ENCODE data around the gene PTH2.

Gene PTH2

DNA sequence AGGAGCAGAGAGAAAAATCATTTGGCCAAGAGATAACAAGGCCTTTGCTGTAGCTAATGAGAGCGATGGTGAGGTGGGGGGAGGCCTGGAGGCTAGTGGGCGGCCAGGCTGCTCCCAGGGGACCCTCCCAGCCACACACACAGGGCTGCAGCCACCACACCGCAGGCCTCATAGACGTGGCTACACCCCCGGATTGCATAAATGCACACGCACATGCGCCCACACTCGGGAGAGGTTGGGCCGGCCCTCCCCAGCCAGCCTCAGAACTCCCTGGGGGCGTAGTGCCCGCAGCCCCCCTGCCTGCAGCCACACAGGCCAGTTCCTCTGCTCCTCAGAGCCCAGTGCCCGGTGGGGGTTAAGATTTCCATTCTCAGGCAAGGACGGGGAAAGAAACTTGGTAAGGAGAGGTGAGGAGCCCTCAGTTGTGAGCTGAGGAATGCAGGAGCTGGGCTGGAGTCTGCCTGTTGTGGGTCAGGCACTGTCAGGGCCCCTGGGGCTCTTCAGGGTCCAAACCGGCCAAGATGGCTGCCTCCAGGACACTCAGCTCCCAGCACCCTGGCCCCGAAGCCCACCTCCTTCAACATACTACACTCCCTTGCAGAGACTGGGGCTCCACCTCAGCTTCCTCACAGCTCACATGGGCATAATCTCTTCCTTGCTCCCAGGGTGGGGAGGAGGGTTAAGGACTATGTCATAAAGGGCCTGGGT is 8.0 kb downstream of the PTH2 start:
- in situ Hi-C loops (cut with MboI; ENCODE audit: low sequenced_read_pairs) = no loop called here

DNA sequence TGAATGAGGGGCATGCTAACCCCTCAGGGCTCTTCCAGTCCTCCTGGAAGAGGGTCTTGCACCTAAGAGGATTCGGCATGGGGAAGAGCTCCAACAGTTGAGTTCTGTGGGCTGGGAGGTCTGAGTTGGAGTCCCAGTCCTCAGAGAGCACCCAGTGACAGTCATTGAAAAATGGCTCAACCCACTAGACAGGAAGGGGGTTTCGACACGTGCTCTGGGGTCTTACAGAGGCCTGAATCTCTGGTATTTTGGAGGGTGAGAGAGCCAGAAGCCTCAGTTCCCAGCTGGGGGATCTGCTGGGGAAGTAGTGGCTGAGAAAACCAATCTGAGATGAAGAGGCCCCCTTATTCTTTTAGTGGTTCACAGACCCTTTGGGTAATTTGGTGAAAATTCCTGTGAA is 9.0 kb downstream of the PTH2 start:
- in situ Hi-C loops (cut with MboI; ENCODE audit: low sequenced_read_pairs) = no loop called here

DNA sequence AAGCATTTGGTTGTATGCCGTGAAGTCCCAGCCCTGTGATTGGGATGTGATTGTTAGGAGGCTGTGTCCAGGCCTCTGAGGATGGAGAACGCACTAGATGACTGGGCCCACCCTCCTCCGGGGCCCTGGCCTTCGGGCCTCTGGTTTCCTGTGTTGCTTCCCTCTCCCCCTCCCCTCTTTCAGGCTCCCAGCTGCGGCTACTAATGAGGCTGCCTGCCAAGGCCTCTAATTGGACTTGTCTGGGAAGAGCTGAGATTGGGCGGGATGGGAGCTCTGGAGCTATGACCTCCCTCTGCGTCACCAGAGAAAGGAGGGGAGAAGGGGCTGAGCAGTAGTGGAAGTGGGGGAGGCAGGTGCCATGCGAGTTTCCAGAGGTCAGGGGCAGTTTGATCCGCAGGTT is 9.9 kb downstream of the PTH2 start:
- in situ Hi-C loops (cut with MboI; ENCODE audit: low sequenced_read_pairs) = no loop called here

DNA sequence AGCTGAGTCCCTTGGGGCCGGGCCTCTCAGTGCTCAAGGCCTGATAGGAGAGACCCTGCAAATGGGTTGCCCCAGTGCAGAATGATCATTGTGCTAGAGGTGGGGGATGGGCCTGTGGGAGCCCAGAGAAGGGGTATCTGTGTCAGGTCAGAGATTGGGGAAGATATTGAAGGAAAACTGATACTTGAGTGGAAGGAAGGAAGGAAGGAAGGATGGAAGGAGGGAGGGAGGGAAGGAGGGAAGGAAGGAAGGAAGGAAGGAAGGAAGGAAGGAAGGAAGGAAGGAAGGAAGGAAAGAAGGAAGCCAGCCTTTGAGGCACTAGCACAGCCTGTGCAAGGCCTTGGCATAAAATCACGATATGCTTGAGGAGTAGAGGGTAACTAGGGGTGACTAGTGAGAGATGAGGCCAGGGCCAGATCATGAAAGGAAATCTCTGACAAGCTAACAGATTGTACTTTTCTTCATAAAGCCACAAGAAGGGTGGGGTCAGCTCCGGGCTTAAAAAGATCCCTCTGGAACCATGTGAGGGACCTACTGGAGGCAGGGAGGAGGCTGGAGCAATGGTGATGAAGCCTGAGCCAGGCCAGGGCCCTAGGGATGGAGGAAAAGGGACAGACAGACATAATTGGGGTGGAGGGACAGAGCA is 11.4 kb downstream of the PTH2 start:
- in situ Hi-C loops (cut with MboI; ENCODE audit: low sequenced_read_pairs) = no loop called here

DNA sequence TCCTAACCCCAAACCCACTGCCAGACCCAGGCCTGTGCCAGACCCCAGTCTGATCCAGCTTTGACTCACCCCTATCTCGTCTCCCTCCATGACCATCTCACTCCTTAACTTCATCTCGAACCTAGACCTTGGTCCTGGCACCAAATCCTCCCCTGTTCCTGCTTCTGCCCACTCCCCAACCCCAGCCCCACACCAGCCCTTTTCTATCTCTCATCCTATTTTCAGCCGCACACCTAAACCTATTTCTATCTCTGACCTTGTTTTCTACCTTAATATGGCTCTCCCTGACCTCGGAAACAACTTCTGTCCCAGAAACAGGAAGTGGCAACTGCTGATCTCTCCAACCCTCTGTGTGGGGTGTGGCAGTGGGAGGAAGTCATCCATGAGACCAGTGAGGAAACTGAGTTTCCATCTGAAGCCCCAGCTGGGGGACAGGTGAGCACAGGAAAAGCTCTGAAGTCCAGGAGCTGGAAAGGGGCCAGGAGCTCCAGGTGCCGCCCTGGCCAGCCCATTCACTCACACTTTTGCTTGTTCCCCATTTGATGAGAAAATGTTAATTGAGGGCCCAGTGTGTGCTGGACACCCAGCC is 13.7 kb downstream of the PTH2 start:
- in situ Hi-C loops (cut with MboI; ENCODE audit: low sequenced_read_pairs) = no loop called here

DNA sequence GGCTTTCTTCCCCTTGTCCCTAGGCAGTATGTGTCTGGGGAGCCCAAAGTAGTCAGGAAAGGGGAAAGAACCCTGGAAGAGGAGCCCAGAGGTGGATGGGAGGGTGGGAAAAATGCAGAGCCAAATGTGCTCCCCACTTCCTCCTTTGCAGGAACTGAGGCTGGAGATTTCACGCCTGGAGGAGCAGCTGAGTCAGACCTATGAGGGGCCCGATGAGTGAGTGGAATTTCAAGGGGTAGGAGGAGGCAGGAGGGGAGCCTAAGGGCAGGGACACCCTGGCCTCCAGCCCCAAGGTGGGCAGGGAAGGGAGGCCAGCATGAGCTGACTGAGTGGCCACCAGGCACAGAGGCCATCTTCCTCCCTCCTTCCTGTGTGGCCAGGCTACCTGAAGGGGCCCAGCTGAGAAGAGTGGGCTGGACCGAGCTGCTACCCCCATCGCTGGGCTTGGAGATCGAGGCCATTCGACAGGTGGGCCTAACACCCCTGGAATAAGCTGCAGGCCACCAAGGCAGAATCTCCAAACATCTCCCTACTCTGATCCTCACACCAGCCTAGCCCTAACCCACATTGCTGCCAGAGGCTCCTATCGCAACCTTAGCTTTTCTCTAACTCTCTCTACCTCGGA is 14.3 kb downstream of the PTH2 start:
- in situ Hi-C loops (cut with MboI; ENCODE audit: low sequenced_read_pairs) = no loop called here

DNA sequence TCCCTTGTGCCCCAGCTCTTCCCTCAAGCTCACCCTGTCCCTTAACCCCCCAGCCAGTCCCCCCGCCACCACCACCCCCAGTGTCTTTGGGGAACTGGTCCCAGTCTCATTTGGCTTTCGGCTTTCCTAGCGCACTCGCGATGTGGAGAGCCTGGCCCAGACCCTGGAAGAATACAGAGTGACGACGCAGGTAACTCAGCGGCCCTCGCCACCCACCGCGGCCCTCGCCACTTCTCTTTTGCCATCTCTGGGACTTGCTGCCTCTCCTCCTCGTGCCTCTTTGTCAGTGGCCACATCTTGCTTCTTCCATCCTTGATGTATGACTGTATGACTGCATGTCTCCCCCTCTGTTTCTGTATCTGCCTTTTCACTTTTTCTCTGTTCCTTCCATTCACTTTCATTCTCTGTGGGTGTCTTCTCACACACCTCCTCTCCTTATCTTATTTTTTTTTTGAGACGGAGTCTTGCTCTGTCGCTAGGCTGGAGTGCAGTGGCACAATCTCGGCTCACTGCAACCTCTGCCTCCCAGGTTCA is 15.7 kb downstream of the PTH2 start:
- in situ Hi-C loops (cut with MboI; ENCODE audit: low sequenced_read_pairs) = no loop called here

DNA sequence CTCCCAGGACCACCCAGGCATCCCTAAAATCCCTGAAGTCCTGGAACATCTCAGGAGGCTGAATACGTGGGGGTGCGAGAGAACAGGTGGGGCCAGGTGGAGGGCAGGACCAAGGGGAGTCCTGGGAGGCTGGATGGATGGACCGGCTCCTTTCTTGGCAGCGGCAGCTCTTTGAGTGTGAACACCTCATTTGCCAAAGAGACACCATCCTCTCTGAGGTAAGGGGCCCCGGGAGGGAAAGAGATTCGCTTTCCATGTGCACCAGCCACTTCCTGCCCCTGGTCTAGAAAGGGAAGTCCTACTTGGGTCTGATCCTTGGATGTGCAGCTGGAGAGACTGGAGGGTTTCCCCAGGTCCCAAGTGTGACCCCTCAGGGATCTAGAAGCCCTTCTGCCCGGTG is 16.2 kb downstream of the PTH2 start:
- in situ Hi-C loops (cut with MboI; ENCODE audit: low sequenced_read_pairs) = no loop called here

DNA sequence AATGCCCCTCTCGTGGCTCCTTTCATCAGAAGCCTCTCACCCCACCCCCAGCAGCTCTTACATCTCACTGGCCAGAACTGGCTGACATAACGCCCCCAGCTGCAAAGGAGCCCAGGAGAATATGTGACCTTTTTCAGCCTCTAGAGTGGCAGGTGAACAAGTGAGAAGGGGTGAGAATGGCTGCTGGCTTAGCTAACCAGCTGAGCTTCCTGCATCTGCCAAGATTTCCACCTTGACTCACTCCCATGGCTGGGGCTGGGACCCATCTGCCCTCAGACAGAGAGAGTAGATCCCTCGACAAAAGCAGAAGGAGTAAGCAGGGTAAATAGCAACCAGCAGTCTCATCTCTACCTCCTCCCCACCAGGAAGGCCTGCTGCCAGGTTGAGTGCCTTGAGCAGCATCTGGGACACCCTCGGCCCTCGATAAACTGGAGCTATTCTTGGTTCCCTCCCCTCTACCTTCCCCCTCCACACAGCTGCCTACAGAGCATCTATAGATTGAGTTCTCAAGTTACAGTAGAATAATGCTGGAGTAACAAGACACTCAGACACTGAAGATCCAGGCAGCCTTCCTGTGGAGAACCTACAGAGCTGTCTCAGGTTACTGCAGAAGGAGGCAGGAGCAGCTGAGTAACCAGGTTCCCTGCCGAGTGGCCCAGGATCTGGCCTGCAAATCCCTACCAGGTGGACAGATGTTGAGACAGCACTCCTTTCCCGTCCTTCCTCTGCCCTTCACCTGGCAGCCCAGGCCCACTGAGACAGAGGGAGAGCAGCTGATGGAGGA is 19.6 kb downstream of the PTH2 start:
- in situ Hi-C loops (cut with MboI; ENCODE audit: low sequenced_read_pairs) = no loop called here

DNA sequence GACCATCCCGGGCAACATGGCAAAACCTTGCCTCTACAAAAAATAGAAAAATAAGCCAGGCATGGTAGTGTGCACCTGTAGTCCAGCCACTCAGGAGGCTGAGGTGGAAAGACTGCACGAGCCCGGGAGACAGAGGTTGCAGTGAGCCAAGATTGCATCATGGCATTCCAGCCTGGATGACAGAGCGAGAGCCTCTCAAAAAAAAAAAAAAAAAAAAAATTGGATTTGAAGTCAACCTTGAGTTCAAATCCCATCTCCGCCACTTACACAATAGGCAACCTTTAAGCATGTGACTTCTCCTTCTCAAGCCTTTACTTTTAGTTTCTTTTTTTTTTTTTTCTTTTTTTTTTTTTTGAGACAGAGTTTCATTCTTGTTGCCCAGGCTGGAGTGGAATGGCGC is 23.2 kb downstream of the PTH2 start:
- in situ Hi-C loops (cut with MboI; ENCODE audit: low sequenced_read_pairs) = no loop called here

DNA sequence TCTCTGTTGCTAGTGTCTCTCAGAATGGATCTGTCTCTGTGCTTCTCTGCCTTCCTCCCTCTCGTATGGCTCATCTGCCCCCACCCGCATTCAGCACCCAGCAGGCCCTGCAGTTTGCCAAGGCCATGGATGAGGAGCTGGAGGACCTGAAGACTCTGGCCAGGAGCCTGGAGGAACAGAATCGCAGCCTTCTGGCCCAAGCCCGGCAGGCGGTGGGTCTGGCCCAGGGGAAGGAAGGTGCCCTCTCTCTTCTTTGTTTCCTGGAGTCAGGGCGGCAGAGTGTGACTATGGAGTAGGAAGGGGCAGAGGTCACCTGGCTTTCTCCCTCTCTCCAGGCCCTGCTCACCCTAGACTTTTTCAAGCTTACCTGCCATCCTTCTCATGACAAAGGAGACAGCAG is 24.3 kb downstream of the PTH2 start:
- in situ Hi-C loops (cut with MboI; ENCODE audit: low sequenced_read_pairs) = no loop called here

DNA sequence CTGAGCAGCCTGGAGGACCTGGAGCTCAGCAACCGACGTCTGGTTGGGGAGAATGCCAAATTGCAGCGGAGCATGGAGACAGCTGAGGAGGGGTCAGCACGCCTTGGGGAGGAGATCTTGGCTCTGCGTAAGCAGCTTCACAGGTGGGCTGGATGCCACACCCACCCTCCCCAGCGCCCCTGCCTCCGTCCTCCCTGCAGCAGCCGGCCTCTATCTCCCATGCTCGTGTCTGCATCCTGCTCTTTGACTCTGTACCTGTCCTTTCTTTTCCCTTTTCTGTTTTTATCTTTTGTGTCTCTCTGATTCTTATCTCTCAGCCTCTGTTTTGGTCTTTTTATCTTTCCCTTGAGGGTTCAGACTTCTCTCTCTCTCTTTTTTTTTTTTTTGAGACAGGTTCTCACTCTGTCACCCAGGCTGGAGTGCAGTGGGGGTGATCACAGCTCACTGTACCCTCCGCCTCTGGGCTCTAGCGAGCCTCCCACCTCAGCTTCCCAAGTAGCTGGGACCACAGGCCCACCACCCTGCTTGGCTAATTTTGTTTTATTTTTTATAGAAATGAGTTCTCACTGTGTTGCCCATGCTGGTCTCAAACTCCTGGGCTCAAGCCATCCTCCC is 25.1 kb downstream of the PTH2 start:
- in situ Hi-C loops (cut with MboI; ENCODE audit: low sequenced_read_pairs) = no loop called here

DNA sequence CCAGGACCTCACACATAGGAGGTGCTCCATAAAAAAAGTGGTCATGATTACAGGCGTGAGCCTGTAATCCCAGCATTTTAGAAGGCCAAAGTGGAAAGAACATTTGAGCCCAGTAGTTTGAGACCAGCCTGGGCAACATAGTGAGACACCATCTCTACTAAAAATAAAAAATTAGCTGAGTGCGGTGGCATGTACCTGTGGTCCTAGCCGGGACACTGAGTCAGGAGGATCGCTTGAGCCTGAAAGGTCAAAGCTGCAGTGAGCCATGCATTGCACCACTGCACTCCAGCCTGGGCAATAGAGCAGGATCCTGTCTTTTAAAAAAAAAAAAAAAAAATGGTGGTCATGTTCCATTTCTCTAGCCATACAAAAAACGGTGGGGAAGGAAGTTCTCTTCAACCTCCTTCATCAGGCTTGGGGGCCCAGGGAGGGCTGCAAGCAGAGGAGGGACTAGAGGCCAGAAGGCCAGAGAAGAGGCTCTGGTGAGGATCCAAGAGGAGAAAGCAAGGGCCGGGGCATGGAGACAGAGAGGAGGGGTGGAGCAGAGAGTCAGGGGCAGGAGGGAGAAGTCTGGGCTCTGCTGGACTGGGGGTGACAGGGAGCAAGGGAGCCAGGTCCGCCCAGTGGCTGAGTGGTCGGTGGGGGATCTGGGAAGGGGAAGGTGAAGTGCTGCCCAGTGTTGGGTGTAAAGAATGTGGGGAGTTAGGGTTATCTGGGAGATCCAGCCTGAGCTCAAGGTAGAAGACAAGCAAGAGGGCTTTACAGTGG is 26.3 kb downstream of the PTH2 start:
- in situ Hi-C loops (cut with MboI; ENCODE audit: low sequenced_read_pairs) = no loop called here

DNA sequence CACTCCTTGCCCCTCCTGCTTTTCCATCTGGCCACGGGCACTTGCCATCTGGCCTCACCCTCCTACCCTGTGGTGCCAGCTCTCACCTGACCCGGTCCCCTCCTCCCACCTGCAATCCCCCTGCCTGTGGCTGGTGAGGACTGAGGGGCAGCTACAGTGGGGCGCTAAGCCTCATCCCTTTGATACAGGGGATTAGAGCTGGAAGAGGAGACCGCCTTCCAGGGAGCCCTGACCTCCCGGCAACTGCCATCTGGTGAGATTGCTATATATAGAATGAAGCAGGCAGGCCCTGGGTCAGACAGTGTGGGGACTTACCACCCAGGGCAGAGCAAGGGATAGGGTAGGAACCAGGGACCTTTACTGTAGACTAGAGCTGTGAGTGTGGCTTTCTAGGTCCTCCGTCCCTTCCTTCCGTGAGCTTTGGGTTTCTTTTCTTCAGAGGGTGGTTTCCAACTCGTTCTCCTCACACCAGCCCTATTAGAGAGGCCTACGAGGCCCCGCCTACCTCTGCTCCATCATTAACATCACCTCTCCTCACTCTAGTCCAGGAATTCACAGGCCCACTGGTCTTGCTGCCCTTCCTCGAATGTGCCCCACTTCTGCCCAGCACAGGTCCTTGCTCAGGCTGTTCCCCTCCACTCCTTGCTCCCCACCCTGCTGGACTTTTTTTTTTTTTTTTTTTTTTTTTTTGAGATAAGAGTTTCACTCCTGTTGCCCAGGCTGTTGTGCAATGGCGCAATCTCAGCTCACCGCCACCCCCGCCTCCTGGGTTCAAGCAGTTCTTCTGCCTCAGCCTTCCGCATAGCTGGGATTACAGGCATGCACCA is 27.4 kb downstream of the PTH2 start:
- in situ Hi-C loops (cut with MboI; ENCODE audit: low sequenced_read_pairs) = no loop called here

DNA sequence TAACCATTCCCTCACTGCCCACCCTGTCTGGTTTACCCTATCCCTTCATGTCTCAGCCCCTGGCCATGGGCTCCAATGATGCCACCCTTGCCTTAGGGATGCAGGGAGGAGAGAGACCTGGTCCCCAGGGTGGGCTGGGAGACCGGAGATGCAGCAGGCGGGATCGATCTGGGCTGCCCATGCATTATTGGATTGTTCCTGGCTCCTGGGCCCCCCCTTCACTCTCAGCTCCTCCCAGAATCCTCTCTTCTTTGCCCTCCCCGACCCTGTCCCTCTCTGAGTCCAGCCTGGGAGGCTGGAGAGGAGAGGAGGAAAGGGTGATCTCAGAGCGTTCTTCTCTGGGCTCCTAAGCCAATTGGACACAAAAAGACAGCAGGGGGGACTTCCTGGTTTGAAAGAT is 29.4 kb downstream of the PTH2 start:
- in situ Hi-C loops (cut with MboI; ENCODE audit: low sequenced_read_pairs) = no loop called here

DNA sequence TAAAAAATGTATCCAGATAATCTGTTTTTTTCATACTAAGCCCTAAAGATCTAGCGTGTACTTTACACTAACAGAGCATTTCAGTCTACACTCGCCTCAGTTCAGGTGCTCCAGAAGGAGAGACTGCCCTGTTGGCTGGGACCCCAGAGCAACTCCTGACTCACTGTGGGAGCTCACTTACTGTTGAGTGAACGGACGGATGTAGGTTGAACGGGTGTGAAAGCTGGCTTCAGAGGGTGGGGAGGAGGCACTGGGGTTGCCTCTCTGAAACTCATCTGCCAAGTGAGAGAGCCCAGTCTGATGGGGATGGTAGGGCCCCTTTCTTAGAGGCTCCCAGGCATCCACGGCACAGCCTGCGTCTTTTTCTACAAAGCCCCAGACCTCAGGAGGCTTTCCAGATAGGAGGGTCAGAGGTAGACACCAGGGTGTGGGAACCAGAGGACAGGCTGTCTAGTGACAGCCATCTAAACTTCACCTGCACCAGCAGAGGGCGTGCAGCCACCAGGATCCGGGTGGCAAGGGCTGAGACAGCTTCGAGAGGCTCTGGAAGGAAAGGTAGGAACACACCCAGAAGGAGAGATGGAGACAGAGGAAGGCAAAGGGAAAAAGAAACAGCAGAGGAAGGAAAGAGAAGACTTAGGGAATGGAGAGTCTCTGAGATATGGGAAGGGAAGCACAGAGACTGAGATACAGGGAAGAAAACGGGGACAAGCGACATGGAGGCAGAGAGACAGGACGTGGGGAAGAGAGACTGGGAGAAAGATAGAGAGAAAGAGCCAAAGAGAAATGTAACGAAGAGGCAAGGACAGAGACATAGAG is 31.5 kb downstream of the PTH2 start:
- in situ Hi-C loops (cut with MboI; ENCODE audit: low sequenced_read_pairs) = no loop called here

DNA sequence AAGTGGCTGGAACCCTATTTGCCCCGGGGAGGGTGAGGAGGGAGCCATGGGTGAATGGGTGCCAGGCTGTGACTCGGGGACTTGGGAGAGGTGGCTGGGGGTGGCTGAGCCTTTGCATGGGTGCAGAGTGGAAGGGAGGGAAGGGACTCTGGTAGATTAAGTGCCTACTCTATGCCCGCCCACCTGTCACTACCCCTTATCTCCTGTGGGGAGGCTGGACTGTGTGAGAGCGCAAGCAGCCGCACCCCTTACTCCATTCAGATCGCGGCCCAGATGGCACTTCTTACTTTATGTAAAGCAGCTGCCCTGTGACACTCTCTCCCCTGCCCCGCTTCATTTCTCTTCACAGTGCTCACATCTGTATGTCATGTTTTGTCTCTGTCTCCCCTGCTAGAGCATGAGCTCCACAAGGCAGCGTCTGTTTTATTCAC is 32.3 kb downstream of the PTH2 start:
- in situ Hi-C loops (cut with MboI; ENCODE audit: low sequenced_read_pairs) = no loop called here

All from hTERT RPE-1 (cell line).